Chondrocyte (in vitro differentiated cells): ENCODE results near the gene NOX4. TPM values are rescaled to one million over a fixed set of nuclear protein-coding genes. Genes with fewer than 3 reads are reported as not detected.
A peak's percentile ranks its signal among the peaks of the same experiment; 100 is the strongest.

Source experiments
- DNase-seq: peaks from one replicate; pipeline ENCODE4 v3.0.0; 2021; ENCODE audit warnings: mixed read lengths, low spot score
- H3K27ac Mint-ChIP-seq: one replicate; pipeline ENCODE4 v1.8.0; 2021; ENCODE audit warnings: mild to moderate bottlenecking, moderate library complexity, mixed read lengths; ENCODE audit not compliant: unreplicated experiment
- H3K27me3 Mint-ChIP-seq: 2 replicates; pipeline ENCODE4 v1.8.0; 2021; ENCODE audit warnings: low read depth, mixed read lengths
- H3K36me3 Mint-ChIP-seq: 2 replicates; pipeline ENCODE4 v1.8.0; 2021; ENCODE audit warnings: low read depth, mixed read lengths
- H3K4me1 Mint-ChIP-seq: 2 replicates; pipeline ENCODE4 v1.8.0; 2021; ENCODE audit warnings: low read depth, mild to moderate bottlenecking, mixed read lengths
- H3K4me3 Mint-ChIP-seq: one replicate; pipeline ENCODE4 v1.8.0; 2021; ENCODE audit warnings: mild to moderate bottlenecking, moderate library complexity, mixed read lengths; ENCODE audit not compliant: unreplicated experiment
- H3K9me3 Mint-ChIP-seq: 2 replicates; pipeline ENCODE4 v1.8.0; 2021; ENCODE audit warnings: low read depth, mixed read lengths
- CTCF ChIP-seq: fragments of 200-600 bp; sonication (generic); IDR thresholded peaks from 2 replicates; pipeline ENCODE4 v1.5.0; 2021; ENCODE audit warnings: antibody characterized with exemption, mild to moderate bottlenecking, moderate library complexity
- total RNA-seq: library from RNA; stranded (reverse); gene quantifications from 3 replicates; pipeline ENCODE4 v1.2.1, GENCODE V29; 2021

NOX4 gene
- total RNA-seq, 1 donor from 2014 or later = 39.1 TPM

DNA sequence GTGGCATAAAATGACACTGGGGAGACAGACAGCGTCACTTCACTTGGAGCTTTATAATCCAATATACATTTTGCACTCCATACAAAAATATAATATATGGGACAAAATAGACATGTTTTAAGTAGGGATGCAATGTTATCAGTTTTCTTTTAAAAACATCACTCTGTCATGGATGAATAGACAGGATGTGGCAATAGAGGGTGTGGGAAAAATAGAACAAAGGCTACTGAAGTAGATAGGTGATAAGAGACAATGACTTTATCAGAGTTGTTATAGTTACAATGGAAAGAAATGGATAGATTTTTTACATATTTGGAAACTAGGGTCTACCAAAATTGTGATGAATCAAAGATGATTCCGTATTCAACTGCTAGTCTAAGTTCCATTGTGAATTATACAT lies 13.1 kb upstream of the NOX4 start:
- H3K4me1 Mint-ChIP-seq = peaks cover 13% of the 10 kb centered on the region
- H3K9me3 Mint-ChIP-seq = no peaks in the 10 kb centered on the region
- H3K36me3 Mint-ChIP-seq = no peaks in the 10 kb centered on the region

DNA sequence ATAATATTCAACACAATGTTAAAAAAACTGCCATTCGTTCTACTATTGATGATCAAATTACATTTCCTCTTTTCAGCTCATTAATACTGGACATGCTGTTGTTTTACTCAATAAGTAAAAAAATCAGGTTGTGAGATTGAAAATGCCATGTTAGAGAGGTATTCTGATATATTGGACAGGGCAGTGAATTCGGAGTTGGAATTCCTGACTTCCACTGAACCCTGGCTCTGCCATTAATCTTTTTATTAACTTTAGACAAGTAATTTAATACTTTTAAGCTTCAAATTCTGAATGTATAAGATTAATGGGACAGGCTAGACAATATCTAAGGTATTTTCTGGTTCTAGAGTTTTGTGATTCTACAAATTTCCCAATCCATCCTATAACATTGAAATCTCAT lies 12.2 kb upstream of the NOX4 start:
- Mint-ChIP-seq H3K9me3 (no peaks in the 10 kb centered on the region), H3K36me3 (no peaks in the 10 kb centered on the region), H3K4me3 (no peak overlapping the region), H3K4me1 (peaks cover 13% of the 10 kb centered on the region), H3K27ac (no peak overlapping the region), H3K27me3 (no peaks in the 10 kb centered on the region)
- DNase-seq = no peak
- TF ChIP-seq CTCF = no peak

More for the DNA sequence above, 13.1 kb upstream of the NOX4 start:
- H3K4me3 Mint-ChIP-seq = no peak overlapping the region
- no peaks in the 10 kb centered on the region for H3K27me3 Mint-ChIP-seq
- no peak for DNase-seq
- H3K27ac Mint-ChIP-seq = no peak overlapping the region
- TF ChIP-seq CTCF = no peak

DNA sequence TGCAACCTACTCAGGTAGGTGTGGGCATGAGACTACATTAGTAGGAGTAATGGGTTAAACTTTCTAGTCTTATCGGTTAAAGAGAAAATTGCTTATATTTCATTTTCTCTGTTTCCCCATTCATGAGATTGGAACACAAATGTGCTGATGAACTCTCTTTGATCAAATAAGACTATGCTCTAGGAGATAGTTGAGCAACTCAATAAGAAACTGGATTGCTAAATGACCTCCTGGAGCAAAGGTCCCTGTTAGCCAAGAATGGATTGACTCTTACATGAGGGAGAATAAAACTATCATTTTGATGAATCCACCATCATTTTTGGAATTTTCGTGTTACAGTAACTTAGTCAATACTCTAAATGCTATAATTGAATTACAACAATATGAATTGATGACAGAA lies 11.1 kb upstream of the NOX4 start:
- peaks cover 20% of the 10 kb centered on the region for H3K4me1 Mint-ChIP-seq
- H3K36me3 Mint-ChIP-seq = no peaks in the 10 kb centered on the region
- H3K27ac Mint-ChIP-seq = no peak overlapping the region
- no peaks in the 10 kb centered on the region for H3K27me3 Mint-ChIP-seq
- no peak for DNase-seq
- TF ChIP-seq CTCF = no peak
- H3K9me3 Mint-ChIP-seq = no peaks in the 10 kb centered on the region
- H3K4me3 Mint-ChIP-seq = no peak overlapping the region

GRCh38 chr11:89500336-89500735 lies 9.2 kb upstream of the NOX4 start:
- no peak overlapping the region for H3K4me3 Mint-ChIP-seq
- no peak overlapping the region for H3K27ac Mint-ChIP-seq
- H3K9me3 Mint-ChIP-seq = no peaks in the 10 kb centered on the region
- no peaks in the 10 kb centered on the region for H3K27me3 Mint-ChIP-seq
- peaks cover 40% of the 10 kb centered on the region for H3K4me1 Mint-ChIP-seq
- no peaks in the 10 kb centered on the region for H3K36me3 Mint-ChIP-seq
- no peak for DNase-seq
- TF ChIP-seq CTCF = no peak

GRCh38 chr11:89498845-89499448 lies 7.8 kb upstream of the NOX4 start:
- DNase-seq = no peak
- H3K9me3 Mint-ChIP-seq = no peaks in the 10 kb centered on the region
- TF ChIP-seq CTCF = peak; percentile 52
- no peaks in the 10 kb centered on the region for H3K36me3 Mint-ChIP-seq
- no peak overlapping the region for H3K27ac Mint-ChIP-seq
- peaks cover 53% of the 10 kb centered on the region for H3K4me1 Mint-ChIP-seq
- no peak overlapping the region for H3K4me3 Mint-ChIP-seq
- no peaks in the 10 kb centered on the region for H3K27me3 Mint-ChIP-seq
